GM12878 (cell line): ENCODE measurements around the gene NFATC1.

Experiments used
- POLR2A ChIP-seq: IDR thresholded peaks from 2 replicates; pipeline ENCODE4 v1.6.1; 2011; ENCODE audit warnings: low read depth, mild to moderate bottlenecking, low read length
- TF ChIP-seq, protein P1 (sequence below): fragments of 450-650 bp; IDR thresholded peaks from 2 replicates; pipeline ENCODE4 v1.6.1; 2017; ENCODE audit warnings: mild to moderate bottlenecking, low read depth, inconsistent platforms; ENCODE audit not compliant: poor library complexity, severe bottlenecking

DNA sequence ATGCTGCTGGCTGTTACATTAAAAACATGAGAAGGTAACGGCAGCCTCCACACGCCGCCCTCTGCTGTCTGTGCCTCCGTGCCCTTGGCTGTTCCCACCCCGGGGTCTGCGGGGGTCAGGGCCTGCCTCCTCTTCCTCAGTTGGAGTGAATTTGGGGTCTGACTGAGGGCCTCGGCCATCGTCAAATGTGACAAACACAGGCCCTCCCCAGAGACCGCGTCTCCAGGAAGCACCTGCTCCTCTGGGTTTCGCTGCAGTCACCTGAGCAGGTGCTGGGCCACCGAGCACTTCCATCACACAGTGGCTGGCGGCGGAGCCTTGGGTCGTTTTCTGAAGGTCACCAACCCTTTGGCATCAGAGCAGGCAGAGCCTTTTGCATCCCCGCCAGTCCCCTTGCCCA lies 70.9 kb downstream of the NFATC1 start:
- TF ChIP-seq, protein P1, sequence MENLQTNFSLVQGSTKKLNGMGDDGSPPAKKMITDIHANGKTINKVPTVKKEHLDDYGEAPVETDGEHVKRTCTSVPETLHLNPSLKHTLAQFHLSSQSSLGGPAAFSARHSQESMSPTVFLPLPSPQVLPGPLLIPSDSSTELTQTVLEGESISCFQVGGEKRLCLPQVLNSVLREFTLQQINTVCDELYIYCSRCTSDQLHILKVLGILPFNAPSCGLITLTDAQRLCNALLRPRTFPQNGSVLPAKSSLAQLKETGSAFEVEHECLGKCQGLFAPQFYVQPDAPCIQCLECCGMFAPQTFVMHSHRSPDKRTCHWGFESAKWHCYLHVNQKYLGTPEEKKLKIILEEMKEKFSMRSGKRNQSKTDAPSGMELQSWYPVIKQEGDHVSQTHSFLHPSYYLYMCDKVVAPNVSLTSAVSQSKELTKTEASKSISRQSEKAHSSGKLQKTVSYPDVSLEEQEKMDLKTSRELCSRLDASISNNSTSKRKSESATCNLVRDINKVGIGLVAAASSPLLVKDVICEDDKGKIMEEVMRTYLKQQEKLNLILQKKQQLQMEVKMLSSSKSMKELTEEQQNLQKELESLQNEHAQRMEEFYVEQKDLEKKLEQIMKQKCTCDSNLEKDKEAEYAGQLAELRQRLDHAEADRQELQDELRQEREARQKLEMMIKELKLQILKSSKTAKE = no peak
- TF ChIP-seq POLR2A = 0 out of 2 replicates have a peak, but pooled peaks have one; percentile 13
